Karpas-422 (cell line): Measurements from ENCODE around the gene EID2. TPM values are rescaled to one million over a fixed set of nuclear protein-coding genes. Genes with fewer than 3 reads are reported as not detected.

Experiments
- DNase-seq: peaks from one replicate; pipeline ENCODE4 v3.0.0-alpha.2; 2015
- H2AFZ ChIP-seq: fragments of 200-600 bp; sonication (generic); 2 replicates; pipeline ENCODE4 v1.6.1; 2014; ENCODE audit warnings: antibody characterized with exemption, low read length, mixed read lengths
- H3K27ac ChIP-seq: fragments of 200-600 bp; sonication (generic); 2 replicates; pipeline ENCODE4 v1.5.1; 2014; ENCODE audit warnings: mild to moderate bottlenecking, low read length, moderate library complexity
- H3K27me3 ChIP-seq: fragments of 200-600 bp; sonication (generic); 2 replicates; pipeline ENCODE4 v1.6.1; 2014; ENCODE audit warnings: low read length, mixed read lengths
- H3K36me3 ChIP-seq: fragments of 200-600 bp; sonication (generic); 2 replicates; pipeline ENCODE4 v1.6.1; 2014; ENCODE audit warnings: low read length, mixed read lengths; ENCODE audit not compliant: insufficient read depth
- H3K4me1 ChIP-seq: fragments of 200-600 bp; sonication (generic); 2 replicates; pipeline ENCODE4 v1.6.1; 2014; ENCODE audit warnings: mild to moderate bottlenecking, low read length, mixed read lengths
- H3K4me2 ChIP-seq: fragments of 200-600 bp; sonication (generic); 2 replicates; pipeline ENCODE4 v1.6.1; 2014; ENCODE audit warnings: low read length, low read depth, mild to moderate bottlenecking; ENCODE audit not compliant: poor library complexity, severe bottlenecking
- H3K4me3 ChIP-seq: fragments of 200-600 bp; sonication (generic); 2 replicates; pipeline ENCODE4 v1.5.1; 2014; ENCODE audit warnings: mild to moderate bottlenecking, antibody characterized with exemption, low read length, mixed read lengths
- H3K79me2 ChIP-seq: fragments of 200-600 bp; sonication (generic); 2 replicates; pipeline ENCODE4 v1.6.1; 2014; ENCODE audit warnings: mild to moderate bottlenecking, low read length, mixed read lengths
- H3K9ac ChIP-seq: fragments of 200-600 bp; sonication (generic); 2 replicates; pipeline ENCODE4 v1.6.0; 2014; ENCODE audit warnings: low read length
- H3K9me2 ChIP-seq: fragments of 200-600 bp; sonication (generic), shearing (Covaris generic); replicated peaks from 2 replicates; pipeline ENCODE4 v1.6.0; 2014; ENCODE audit warnings: mild to moderate bottlenecking, low read length, moderate library complexity; ENCODE audit not compliant: insufficient read depth
- H3K9me3 ChIP-seq: fragments of 300-700, 200-600 bp; sonication (generic); 2 replicates; pipeline ENCODE4 v1.6.1; 2014; ENCODE audit warnings: low read length, mixed read lengths
- H4K20me1 ChIP-seq: fragments of 200-600 bp; sonication (generic); 2 replicates; pipeline ENCODE4 v1.6.1; 2014; ENCODE audit warnings: mild to moderate bottlenecking, antibody characterized with exemption, low read length, low read depth; ENCODE audit not compliant: insufficient read depth
- total RNA-seq: library from RNA; depleted of rRNA; stranded (reverse); fragments of >200 nt; shearing (Covaris generic); gene quantifications from 2 replicates; pipeline ENCODE4 v1.2.3, GENCODE V29; 2014; ENCODE audit warnings: low replicate concordance

EID2 gene
- total RNA-seq, 1 experiment from 2014 or later: 5.9 TPM

DNA sequence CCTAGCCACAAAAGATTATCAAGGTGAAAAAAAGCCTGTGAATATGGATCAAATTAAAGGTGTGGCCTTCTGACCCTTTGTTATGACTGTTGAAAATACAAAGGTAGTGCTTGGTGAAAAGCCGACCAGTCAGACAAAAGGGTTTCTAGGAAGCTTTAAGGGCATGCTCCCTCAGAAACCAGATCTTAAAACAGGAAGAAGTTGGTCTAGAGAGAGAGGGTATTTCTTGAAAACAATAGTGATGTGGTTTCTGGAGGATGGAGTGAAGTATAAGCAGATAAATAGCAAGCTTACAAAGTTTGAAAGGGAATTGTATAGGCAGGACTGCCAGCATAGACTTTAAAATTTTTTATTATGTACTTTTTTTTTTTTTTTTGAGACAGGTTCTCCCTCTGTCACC, 5.0 kb upstream of the EID2 start:
- Histone ChIP-seq H3K27ac (no peak overlapping the region), H3K36me3 (no peaks in the 10 kb centered on the region), H3K9ac (no peak overlapping the region), H3K27me3 (no peaks in the 10 kb centered on the region), H3K4me2 (no peak overlapping the region), H3K4me3 (no peak overlapping the region), H3K79me2 (no peaks in the 10 kb centered on the region), H4K20me1 (no peaks in the 10 kb centered on the region), H2AFZ (no peak overlapping the region), H3K9me2 (no peaks in the 10 kb centered on the region), H3K9me3 (no peaks in the 10 kb centered on the region), H3K4me1 (peaks cover 18% of the 10 kb centered on the region)
- no peak for DNase-seq

DNA sequence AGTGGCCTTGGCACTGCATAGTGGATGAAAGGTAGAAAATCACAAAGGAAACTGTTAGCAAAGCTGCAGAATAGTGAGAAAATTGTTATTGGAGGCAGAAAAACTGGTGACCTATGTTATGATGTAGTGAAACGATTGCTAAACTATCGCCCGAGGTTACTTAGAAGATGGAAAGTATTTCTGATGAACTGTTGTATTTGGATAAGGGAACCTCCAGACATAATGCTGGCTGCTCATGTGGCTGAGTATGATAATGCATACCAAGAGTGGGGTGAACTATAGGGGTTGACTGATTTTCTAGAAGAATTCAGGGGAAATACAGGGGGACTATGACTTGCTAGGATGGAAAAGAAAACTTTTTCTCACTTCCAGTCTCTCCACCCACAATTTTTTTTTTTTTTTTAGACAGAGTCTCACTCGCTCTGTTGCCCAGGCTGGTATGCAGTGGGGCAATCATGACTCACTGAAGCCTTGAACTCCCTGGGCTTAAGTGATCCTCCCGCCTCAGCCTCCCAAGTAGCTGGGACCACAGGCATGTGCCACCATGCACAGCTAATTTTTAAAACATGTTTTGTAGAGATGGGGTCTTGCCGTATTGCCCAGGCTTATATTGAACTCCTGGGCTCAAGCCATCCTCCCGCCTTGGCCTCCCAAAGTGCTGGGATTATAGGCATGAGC, 4.4 kb upstream of the EID2 start:
- no peak for DNase-seq
- H2AFZ ChIP-seq: no peak overlapping the region
- no peaks in the 10 kb centered on the region for H3K36me3 ChIP-seq
- H3K27me3 ChIP-seq: no peaks in the 10 kb centered on the region
- no peak overlapping the region for H3K4me3 ChIP-seq
- H3K9ac ChIP-seq: no peak overlapping the region
- no peak overlapping the region for H3K4me2 ChIP-seq
- no peaks in the 10 kb centered on the region for H3K79me2 ChIP-seq
- no peaks in the 10 kb centered on the region for H4K20me1 ChIP-seq
- no peak overlapping the region for H3K27ac ChIP-seq
- H3K9me3 ChIP-seq: no peaks in the 10 kb centered on the region
- peaks cover 18% of the 10 kb centered on the region for H3K4me1 ChIP-seq
- H3K9me2 ChIP-seq: no peaks in the 10 kb centered on the region

DNA sequence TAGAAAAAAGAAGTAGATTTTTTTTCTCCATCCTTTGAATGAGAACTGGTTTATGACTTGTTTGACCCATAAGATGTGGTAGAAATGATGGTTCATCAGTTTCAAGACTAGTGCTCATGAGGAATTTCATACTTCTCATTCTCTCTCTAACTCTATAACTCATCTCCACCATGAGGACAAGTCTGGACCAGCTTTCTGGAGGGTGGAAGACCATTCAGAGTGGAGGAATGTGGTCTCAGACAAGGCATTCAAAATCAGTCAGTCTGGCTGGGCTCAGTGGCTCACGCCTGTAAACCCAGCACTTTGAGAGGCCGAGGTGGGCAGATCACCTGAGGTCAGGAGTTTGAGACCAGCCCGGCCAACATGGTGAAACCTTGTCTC, 3.5 kb upstream of the EID2 start:
- H3K4me3 ChIP-seq: no peak overlapping the region
- no peaks in the 10 kb centered on the region for H3K79me2 ChIP-seq
- no peaks in the 10 kb centered on the region for H3K27me3 ChIP-seq
- peaks cover 25% of the 10 kb centered on the region for H3K4me1 ChIP-seq
- no peak overlapping the region for H3K4me2 ChIP-seq
- no peak overlapping the region for H2AFZ ChIP-seq
- no peak overlapping the region for H3K27ac ChIP-seq
- H3K9me3 ChIP-seq: no peaks in the 10 kb centered on the region
- H3K9me2 ChIP-seq: no peaks in the 10 kb centered on the region
- no peaks in the 10 kb centered on the region for H3K36me3 ChIP-seq
- H4K20me1 ChIP-seq: no peaks in the 10 kb centered on the region
- H3K9ac ChIP-seq: no peak overlapping the region
- DNase-seq: no peak

DNA sequence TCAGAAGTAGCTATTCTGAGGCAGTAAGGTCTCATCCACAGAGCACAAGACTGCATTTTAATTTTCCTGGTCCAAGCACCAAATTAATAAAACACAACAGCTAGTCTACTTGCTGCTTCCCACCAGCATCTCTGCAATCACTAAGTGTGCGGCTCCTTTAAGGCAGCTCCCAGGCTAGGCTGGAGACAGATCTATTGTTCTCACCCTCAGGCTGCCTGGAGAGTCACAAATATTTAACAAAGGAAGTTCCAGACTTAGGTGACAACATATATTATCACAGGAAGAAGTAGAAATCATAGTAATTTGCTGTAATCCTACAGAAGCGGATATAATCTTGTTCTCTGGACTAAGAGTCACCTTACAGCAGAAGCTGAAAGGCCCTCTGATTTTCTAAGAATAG, 2.2 kb upstream of the EID2 start:
- Histone ChIP-seq H3K27ac (no peak overlapping the region), H4K20me1 (no peaks in the 10 kb centered on the region; the same call in 1 of the 2 replicates), H3K79me2 (no peaks in the 10 kb centered on the region), H3K4me1 (peaks cover 25% of the 10 kb centered on the region), H3K27me3 (no peaks in the 10 kb centered on the region), H3K4me3 (peak overlapping the region; percentile 33; the same call in 1 of the 2 replicates), H3K9ac (no peak overlapping the region; the same call in 1 of the 2 replicates), H2AFZ (no peak overlapping the region), H3K9me2 (no peaks in the 10 kb centered on the region), H3K36me3 (no peaks in the 10 kb centered on the region), H3K4me2 (peak overlapping the region; percentile 66), H3K9me3 (no peaks in the 10 kb centered on the region)
- no peak for DNase-seq

DNA sequence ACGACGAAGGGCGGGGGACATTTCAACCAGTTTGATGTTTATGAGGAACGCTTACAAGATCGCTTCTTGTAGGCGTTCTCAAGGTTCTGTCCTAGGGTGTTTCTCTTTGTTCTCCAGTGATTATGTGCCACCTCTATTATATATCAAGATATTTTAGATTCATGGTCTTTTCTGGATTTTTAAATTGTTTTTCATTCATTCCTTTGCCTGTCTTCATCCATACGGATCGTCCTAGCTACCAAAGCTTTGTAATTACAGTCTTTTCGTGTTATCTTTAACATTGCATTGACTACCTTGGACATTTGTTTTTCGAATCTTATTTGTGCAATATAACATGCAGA, 342 bp upstream of the EID2 start:
- H4K20me1 ChIP-seq: no peaks in the 10 kb centered on the region; the same call in 1 of the 2 replicates
- H3K9me3 ChIP-seq: no peaks in the 10 kb centered on the region
- H3K36me3 ChIP-seq: no peaks in the 10 kb centered on the region
- no peak overlapping the region for H2AFZ ChIP-seq
- H3K79me2 ChIP-seq: no peaks in the 10 kb centered on the region
- H3K4me1 ChIP-seq: peaks cover 30% of the 10 kb centered on the region
- H3K9me2 ChIP-seq: no peaks in the 10 kb centered on the region
- peak overlapping the region; percentile 11 for H3K9ac ChIP-seq
- no peak for DNase-seq
- peak overlapping the region; percentile 77 for H3K4me2 ChIP-seq
- H3K4me3 ChIP-seq: peak overlapping the region; percentile 70
- H3K27ac ChIP-seq: no peak overlapping the region
- H3K27me3 ChIP-seq: no peaks in the 10 kb centered on the region

DNA sequence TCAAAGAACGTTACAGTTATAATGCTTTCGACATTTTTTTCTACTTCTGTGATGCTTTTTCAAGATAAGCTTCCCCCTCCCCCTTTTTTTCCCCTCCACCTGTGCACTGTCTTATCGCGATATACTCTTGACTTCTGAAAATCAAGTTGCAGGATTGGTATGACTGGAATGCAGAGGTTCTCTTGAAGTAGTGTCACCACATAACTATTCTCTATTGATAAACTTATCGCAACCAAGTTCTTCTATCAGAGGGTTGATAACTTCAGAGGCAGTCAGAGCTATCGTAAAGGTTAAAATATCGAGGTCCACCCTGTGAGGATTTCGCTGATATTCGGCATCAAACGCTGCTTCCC, 820 bp downstream of the EID2 start:
- peak overlapping the region; percentile 70 for H3K4me3 ChIP-seq
- peak; percentile 56 for DNase-seq
- peak overlapping the region; percentile 77 for H3K4me2 ChIP-seq
- no peaks in the 10 kb centered on the region for H3K9me3 ChIP-seq
- peak overlapping the region; percentile 90 for H3K9ac ChIP-seq
- no peak overlapping the region for H3K27ac ChIP-seq
- no peaks in the 10 kb centered on the region for H3K79me2 ChIP-seq
- H4K20me1 ChIP-seq: no peaks in the 10 kb centered on the region; the same call in 1 of the 2 replicates
- no peaks in the 10 kb centered on the region for H3K27me3 ChIP-seq
- H3K36me3 ChIP-seq: no peaks in the 10 kb centered on the region
- H3K9me2 ChIP-seq: no peaks in the 10 kb centered on the region
- peak overlapping the region; percentile 4; the same call in 1 of the 2 replicates for H2AFZ ChIP-seq
- peaks cover 42% of the 10 kb centered on the region for H3K4me1 ChIP-seq

DNA sequence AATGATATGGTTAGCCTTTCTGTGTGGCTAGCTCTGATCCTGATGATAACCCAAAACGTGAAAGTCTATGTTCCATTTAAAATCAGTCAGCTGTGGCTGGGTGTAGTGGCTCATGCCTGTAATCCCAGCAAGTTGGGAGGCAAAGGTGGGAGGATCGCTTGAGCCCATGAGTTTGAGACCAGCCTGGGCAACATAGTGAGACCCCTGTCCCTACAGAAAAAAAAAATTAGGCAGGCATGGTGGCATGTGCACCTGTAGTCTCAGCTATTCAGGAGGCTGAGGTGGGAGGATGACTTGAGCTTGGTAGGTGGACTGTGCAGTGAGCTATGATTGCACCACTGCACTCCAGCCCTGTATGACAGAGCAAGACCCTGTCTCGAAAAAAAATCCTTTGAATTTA, 6.2 kb downstream of the EID2 start:
- H3K9me3 ChIP-seq: no peaks in the 10 kb centered on the region
- no peak overlapping the region for H2AFZ ChIP-seq
- H3K4me1 ChIP-seq: peaks cover 32% of the 10 kb centered on the region
- no peak overlapping the region for H3K4me2 ChIP-seq
- H3K27me3 ChIP-seq: no peaks in the 10 kb centered on the region
- peaks cover 12% of the 10 kb centered on the region for H3K79me2 ChIP-seq
- DNase-seq: no peak
- H3K27ac ChIP-seq: no peak overlapping the region
- H3K9me2 ChIP-seq: no peaks in the 10 kb centered on the region
- H3K4me3 ChIP-seq: no peak overlapping the region
- H3K9ac ChIP-seq: no peak overlapping the region
- H3K36me3 ChIP-seq: no peaks in the 10 kb centered on the region
- H4K20me1 ChIP-seq: no peaks in the 10 kb centered on the region; the same call in 1 of the 2 replicates

DNA sequence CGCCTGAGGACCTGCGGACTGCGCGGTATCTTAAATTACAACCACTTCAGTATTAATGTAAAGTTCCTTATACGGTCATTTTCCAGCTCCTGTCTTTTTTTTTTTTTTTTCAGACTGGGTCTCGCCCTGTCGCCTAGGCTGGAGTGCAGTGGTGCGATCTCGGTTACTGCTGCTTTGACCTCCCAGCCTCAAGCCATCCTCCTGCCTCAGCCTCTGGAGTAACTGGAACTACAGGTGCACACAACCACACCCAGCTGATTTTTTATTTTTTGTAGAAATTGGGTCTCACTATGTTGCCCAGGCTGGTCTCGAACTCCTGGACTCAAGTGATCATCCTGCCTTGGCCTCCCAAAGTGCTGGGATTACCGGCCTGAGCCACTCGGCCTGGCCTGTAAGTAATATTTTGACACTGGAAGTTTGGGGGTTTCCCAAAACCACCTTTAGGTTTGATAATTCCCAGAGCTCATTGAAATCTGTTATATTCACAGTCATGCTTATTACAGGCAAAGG, 6.9 kb downstream of the EID2 start:
- H3K4me2 ChIP-seq: peak overlapping the region; percentile 41
- no peak overlapping the region for H3K27ac ChIP-seq
- H2AFZ ChIP-seq: no peak overlapping the region
- no peaks in the 10 kb centered on the region for H3K9me3 ChIP-seq
- H4K20me1 ChIP-seq: no peaks in the 10 kb centered on the region
- DNase-seq: no peak
- no peak overlapping the region; the same call in 1 of the 2 replicates for H3K4me3 ChIP-seq
- H3K9ac ChIP-seq: no peak overlapping the region; the same call in 1 of the 2 replicates
- no peaks in the 10 kb centered on the region for H3K27me3 ChIP-seq
- H3K79me2 ChIP-seq: peaks cover 12% of the 10 kb centered on the region
- no peaks in the 10 kb centered on the region for H3K9me2 ChIP-seq
- H3K36me3 ChIP-seq: no peaks in the 10 kb centered on the region
- H3K4me1 ChIP-seq: peaks cover 30% of the 10 kb centered on the region
